NOMO-1 treated with dmso at 0.1 percent for 144 hours (cell line): ENCODE measurements around the gene KCNK2.

Experiments used
- DNase-seq: peaks from one replicate; lab custom pipeline; 2025; ENCODE audit not compliant: unreplicated experiment; lab: John Stamatoyannopoulos, UW

Gene KCNK2

DNA sequence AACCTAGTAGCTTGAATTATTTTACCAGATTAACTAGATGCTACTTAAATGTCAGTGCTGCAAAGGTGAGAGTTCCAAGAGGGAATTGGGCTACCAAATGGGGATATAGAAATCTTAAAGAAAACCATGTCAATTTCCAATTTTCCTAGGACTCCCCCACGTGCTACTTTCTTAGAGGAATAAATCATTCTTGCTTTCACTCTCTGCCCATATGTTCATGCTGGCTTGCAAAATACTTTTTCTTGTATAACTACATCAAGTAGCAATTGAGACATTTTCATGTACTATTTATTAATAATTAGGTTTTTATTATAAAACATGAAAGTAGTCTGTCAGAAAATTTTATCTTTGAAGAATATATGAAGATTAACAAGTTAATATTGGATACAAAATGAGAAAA, 11.8 kb downstream of the KCNK2 start:
- no peak for DNase-seq

DNA sequence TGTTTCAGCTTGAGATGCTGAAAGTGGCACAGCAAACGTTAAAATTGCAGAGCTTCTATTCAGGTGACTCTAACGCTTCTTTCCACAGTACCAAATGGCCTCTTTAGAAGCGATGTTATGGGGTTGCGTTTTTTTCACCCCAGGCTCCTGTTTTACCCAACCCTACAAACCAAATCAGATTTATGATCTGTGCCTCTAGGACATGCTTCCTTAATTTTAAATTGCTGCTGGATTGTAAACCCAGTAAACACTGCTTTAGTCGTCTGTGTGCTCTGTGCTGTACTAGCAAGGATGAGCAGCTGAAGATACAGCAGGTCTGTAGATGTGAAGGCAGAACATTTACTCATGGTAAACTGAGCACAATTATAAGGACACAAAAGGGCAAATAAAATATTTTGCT, 13.0 kb downstream of the KCNK2 start:
- DNase-seq: no peak

DNA sequence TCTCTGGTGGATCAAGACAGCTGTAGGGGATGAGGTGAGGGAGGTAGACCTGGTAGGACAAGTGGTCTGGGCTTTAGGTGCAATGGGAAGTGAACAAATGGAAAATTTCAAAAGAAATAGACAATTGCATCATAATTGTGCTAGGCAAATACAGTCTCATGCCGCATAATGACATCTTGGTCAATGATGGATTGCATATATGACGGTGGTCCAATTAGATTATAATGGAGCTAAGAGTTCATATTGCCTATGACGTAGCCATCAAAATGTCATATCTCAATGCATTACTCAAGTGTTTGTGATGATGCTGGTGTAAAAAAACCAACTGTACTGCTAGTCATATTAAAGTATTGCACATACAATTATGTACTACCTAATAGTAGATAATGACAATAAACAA, 19.0 kb downstream of the KCNK2 start:
- DNase-seq: no peak

DNA sequence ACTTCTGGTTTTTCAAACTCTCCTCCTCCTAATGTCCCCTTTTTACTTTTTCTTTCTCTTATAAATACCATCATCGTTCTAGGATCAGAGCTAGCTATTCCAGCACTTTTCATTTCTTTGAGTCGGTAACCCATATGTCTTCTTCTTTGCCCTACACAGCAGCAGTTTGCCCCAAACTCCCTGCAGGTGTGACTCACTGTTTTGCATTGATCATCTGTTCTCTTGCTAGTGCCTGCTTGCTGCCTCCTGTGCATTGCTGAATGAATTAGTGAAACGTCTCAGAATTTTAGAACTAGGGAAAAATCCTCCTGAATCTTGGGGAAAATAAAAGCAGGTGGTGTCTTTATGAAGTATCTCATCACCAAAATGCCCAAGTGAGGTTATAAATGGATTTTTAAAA, 21.7 kb downstream of the KCNK2 start:
- DNase-seq: no peak

DNA sequence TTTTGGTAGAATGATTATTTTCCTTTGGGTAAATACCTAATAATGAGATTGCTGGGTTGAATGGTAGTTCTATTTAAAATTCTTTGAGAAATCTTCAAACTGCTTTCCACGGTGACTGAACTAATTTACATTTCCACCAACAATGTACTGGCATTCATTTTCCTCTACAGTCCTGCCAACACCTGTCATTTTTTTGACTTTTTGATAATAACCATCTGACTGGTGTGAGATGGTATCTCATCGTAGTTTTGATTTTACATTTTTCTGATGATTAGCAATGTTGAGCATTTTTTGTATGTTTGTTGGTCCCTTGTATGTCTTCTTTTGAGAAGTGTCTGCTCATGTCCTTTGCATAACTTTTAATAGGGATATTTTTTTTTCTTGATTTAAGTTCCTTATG, 23.5 kb downstream of the KCNK2 start:
- no peak for DNase-seq

DNA sequence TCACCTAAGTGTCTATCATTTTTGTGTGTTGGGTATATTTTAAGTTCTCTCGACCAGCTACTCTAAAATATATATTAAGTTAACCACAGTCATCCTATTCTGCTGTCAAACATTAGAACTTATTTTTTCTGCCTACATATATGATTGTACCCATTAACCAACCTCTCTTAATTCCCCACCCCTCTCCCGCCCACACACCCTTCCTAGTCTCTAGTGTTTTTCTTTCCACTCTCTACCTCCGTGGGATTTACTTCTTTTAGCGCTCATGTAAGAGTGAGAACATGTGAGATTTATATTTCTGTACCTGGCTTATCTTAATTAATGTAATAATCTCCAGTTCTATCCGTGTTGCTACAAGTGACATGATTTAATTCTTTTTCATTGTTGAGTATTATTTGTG, 26.6 kb downstream of the KCNK2 start:
- no peak for DNase-seq

DNA sequence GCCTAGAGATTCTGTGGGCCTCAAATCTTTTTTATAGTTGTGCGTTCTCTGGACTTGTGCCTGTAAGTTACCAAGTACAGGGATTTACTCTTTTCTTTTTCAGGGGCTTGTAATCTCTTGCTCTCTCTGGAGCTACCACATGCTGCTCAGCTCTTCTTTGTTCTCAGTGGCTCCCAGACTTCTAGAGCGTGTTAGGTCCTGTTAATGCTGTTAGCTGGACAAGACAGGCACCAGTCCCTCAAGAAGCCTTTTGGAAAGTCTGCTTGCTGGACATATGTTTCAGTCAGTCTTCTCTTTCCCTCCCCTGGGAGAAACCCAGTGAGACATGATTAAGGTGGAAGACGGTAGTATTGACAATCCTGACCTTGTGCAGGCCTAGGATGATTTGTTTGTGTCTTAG, 29.4 kb downstream of the KCNK2 start:
- DNase-seq: no peak

DNA sequence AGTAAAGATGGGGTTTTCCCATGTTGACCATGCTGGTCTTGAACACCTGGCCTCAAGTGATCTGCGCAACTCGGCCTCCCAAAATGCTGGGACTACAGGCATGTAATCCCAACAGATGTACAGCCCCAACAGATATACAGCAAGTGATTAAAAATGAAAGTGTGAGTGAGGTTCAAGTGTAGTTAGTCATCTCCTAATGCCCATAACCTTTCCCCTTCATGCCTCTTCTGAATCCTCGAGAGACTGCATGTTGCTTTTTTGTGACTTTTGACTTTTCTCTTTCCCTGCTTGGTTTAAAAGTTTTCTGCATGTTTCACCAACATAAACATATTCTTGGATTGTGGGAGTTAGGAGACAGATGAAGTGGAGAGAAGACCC, 31.2 kb downstream of the KCNK2 start:
- DNase-seq: no peak

DNA sequence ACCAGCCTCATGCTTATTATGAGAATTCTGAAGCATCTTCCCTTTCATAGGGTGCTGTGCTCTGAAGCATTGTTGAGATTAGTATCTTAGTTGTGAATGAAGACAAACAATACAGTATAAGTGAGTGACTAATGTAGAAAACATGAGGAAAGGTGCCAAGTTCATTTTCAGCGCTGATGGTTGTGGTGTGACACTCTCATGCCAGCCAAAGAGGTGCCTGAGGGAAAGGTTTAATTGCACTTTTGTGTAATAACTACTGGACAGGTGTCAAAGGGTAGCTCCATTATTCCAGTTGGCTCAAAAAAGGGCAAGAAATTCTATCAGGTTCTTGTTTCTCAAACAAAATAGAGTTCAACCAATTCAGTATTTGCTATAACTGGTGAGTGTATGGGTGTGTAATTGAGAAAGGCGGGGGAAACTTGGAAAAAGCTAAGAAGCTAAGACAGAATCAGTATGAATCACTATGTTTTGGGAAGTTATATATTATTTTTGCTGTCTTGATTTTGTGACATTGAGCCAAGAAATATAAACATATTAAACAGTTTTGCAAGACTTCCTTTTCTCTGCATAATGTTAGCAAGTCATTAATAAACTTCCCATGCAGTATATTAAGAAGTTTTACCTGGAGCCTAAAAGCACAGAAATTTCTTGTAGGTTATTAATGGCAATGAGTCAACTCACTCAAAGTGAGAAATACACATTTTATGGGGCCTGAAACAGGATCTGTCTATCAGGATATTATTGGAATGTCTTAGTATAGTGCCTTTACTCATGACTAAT, 31.8 kb downstream of the KCNK2 start:
- DNase-seq: no peak

DNA sequence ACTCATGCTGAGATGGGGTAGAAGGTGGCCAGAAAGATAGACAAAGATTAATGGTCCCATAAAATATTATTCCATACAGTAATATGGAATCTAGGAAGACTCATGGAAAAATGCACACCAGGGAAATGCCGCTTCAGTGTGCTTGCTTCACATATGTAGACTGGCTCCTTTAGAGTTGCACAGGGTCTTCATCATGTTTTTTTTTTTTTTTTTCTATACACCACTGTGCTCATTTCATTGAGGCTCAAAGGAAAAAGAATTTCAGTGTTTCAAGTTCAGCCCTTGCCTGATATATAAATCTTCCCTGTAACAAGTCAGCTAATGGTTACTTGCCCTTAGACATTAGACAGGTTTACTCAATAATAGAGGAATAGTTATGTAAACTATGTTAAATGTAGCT, 33.2 kb downstream of the KCNK2 start:
- no peak for DNase-seq

DNA sequence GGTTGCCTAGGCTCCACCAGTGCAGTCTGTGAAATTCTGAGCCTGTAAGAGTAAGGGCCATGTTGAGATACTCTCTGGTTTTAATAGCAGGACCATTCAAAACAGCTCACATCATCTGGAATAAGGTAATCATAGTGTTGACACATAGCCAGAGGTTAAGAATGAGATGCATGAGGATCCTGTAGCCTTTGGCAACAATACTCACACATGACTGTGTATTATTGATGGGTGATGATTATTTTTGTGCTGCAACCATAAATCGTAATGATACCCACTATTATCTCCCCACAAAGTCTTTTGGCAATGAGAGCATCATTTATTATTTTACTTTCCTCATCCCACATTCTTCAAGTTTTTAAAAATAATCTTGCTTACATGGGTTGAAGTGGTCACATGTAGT, 35.5 kb downstream of the KCNK2 start:
- no peak for DNase-seq

DNA sequence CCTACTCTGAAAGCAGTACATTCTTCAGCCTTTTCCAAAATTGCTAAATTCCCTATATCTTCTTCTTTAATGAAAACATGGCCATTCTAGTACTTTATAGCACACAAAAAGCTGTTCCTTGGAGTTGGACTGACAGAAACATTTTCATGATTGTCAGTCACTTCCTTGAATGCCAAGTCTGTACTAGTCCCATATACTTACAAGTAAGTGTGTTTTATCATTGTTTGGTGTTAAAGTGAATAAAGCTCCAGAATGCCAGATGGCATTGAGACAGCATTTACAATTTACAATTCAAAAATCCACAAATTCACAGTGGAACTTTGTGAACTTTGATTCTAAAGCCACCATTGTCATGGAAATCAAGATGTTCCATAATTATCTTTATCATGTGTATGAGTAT, 36.5 kb downstream of the KCNK2 start:
- DNase-seq: no peak

DNA sequence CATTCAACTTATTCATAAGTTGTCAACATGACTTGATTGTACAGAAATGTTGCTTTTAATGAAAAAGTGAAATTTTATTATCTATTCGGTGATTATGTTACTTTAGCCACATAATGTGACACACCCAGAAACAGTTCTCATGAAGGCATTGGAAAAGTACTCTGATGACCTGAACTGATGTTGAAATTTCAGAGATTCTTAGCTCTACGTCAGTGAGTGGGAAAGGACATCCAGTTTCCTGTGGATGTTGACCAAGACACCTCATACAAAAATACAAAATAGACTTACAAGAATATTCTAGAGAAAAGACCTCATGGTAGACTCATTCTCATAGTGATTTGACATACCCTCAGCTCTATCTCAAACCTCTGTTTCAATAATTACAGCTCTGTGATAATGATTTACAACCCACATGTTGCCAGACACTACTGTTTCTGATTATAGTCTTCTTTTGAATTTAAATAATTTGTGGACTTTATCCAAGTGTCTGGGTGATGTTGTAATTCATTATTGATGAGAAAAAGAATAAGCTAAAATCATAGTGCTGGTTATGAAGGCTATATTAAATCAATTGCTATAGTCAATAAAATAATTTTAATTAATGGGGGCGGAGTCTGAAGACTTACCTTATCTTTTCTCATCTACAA, 37.3 kb downstream of the KCNK2 start:
- DNase-seq: no peak

DNA sequence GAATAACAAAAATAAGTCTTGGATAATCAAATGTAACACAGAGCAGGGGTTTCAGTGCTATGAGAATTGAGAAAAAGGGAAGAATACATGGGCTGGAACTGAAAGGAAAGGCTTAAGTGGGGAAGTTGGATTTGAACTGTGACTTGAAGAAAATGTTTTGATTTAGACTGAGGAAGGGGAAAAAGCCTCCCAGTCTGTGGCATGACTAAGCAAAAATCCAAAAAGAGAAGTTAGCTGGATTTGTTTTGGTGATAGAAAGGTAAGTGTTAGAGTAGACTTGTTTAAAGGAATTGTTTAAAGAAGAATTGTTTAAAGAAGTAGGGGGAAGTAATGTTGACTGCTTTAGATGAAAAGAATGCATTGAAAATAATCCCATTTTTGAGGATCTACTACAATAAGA, 46.0 kb downstream of the KCNK2 start:
- peak; percentile 49 for DNase-seq

DNA sequence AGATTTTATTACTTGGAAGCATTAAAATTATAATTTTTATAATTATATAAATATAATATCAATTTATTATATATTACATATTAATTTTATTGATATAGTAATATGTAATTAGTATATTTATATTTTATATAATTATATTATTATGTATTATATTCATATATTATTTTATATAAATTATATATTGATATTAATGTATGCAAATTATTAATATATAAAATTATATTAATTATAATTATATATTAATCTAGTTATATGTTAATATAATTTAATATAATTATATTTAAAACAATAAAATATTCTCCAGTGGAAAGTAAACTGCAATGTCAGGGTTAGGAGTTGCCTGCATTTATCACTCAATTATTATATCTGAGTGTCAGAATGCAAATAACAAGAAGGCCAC, 48.8 kb downstream of the KCNK2 start:
- no peak for DNase-seq

DNA sequence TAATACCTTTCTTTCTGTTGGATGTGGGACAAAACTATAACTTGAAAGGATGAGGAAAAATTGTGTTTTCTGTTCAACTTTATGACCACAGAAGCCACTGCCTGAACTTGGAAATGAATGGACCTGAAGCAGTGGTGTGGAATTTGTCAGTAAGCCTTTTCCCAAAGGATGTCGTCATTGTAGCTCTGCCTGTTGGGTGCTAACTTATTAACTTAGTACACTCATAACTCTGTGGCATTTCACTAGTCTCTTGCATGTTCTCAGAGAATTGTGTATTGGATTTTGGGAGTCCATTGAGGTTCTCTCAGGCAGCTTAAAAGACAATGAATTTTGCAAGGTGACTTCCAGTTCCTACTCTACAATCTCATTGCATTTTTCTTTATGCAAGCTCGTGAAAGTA, 49.6 kb downstream of the KCNK2 start:
- DNase-seq: no peak

DNA sequence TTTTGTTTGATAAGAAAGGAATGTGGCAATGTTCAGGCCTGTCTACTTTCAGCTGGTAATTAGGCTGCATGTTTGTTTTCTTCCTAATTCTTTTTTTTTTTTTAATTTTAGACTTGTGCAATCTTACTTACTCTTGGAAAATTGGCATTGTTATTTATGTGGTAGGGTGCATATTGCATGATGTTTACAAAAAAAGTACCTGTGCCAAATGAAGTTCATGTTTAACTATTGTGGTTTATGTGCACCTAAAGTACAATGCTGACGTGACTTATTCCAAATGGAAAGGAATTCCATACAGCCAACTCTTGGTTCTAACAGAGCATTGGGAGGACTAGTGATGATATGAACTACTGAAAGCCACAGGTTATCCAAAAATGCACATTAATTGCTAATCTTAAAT, 51.0 kb downstream of the KCNK2 start:
- DNase-seq: no peak

DNA sequence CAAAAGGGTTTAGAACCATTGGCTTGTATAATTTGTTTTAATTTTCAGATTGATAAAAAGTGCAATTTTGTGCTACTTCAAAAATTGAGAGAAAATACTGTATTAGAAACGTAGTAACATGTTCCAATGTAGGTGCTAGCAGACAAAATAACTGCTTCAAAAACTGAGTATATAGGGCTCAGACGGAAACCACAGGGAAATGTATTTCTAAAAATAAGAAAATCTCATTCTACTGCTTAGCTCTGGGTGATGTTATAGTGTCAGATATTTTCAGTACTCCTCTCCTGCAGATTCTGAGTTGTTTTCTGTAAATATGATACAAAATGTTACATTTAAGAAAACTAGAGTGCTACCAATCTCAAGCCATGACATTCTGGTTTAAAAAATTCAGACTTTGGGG, 55.4 kb downstream of the KCNK2 start:
- DNase-seq: no peak

DNA sequence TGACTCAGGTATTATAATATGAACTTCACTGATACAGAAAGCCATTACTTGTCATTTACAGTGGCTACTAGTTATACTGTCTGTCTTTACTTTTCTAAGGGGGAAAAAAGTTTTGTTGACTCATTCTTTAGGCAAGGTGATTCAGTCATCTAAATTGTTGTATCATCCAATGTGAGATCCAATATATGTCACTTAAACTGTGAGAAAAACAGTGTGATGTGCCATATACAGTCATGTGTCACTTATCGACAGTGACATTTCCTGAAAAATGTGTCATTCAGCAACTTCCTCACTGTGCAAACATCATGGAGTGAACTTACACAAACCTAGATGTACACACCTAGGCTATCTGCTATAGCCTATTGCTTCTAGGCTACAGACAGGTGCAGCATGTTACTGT, 57.6 kb downstream of the KCNK2 start:
- DNase-seq: no peak

DNA sequence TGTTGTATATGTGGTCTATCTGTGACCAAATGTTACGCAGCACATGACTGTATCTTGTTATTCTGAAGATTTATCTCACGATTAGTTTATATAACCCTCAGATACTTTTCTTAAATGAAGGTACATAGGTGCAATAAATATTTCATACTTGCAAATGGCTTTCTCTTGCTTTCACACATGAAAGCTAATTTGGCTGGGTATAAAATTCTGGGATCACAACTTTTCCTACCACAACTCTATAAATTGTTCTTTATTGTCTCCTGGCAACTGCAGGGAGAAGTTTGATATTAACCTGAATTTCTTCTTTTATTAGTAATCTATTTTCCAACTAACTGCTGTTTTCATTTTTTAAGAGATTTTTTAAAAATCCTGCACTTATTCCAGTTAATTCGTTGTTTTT, 58.9 kb downstream of the KCNK2 start:
- no peak for DNase-seq

DNA sequence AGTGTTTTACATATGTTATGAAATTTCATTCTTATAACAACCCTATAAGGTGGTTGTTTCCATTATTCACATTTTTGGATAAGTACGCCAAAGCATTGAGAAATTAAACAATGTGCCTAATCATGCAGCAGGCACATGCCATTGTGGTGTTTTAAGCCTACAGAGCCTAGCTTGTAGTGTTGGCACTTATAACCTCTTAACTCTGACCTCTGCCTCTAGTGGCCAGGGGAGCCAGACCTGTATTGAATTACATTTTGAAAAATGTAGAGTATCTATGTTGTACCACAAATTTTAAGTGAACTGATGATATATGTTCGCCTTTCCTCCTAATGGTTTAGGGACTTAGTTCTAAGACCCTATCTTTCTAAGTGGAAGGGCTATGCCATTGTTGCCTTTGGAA, 61.0 kb downstream of the KCNK2 start:
- DNase-seq: no peak

DNA sequence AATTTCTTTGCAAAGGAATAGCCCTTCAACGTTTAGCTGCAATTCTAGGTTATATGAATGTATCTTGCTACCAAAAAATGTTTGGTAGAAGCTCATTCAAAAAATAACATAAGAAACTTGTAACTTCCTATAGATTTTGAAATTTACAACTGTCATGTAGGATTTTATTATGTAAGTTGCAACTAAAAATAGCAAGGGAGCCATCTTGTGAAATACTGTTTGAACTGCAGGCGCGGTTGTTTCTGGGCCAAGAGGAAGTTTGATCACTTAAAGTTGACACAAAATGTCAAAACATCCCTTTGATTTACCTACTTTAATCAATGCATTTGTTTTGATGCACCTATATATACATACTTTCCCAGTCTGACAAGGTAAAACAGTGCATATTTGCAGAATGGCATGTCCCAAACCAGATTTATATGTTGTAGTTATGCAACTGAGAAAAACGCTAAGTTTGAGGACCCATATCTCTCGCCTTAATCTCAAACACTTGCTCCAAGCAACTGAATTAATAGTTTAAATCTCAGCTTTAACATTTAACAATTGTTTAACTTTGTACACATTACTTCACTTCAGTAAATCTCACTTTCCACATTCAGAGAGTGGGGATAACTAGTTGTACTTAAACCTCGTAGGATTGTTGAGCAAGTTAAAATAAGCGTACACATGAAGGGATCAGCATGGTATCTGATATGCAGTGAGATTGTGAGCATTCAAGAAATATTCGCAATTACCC, 63.9 kb downstream of the KCNK2 start:
- DNase-seq: peak; percentile 69
